ENCODE measurements around the gene LACTBL1.
"Not testable (repeated sequence)": the region's sequence is repeated elsewhere in the genome, so short reads cannot be mapped to it uniquely, and the experiment has no call there.

- not testable (repeated sequence) for TF ChIP-seq CTCF (conservative IDR thresholded peaks at IDR 0.05); EZH2 (IDR thresholded peaks at IDR 0.05; ENCODE audit: low read depth)
These were observed 19.7 kb upstream of the LACTBL1 start for GRCh38 chr1:22992384-22992783.
